ENCODE data around the gene NEMF.
"Not testable (repeated sequence)": the region's sequence is repeated elsewhere in the genome, so short reads cannot be mapped to it uniquely, and the experiment has no call there.

NEMF gene, protein sequence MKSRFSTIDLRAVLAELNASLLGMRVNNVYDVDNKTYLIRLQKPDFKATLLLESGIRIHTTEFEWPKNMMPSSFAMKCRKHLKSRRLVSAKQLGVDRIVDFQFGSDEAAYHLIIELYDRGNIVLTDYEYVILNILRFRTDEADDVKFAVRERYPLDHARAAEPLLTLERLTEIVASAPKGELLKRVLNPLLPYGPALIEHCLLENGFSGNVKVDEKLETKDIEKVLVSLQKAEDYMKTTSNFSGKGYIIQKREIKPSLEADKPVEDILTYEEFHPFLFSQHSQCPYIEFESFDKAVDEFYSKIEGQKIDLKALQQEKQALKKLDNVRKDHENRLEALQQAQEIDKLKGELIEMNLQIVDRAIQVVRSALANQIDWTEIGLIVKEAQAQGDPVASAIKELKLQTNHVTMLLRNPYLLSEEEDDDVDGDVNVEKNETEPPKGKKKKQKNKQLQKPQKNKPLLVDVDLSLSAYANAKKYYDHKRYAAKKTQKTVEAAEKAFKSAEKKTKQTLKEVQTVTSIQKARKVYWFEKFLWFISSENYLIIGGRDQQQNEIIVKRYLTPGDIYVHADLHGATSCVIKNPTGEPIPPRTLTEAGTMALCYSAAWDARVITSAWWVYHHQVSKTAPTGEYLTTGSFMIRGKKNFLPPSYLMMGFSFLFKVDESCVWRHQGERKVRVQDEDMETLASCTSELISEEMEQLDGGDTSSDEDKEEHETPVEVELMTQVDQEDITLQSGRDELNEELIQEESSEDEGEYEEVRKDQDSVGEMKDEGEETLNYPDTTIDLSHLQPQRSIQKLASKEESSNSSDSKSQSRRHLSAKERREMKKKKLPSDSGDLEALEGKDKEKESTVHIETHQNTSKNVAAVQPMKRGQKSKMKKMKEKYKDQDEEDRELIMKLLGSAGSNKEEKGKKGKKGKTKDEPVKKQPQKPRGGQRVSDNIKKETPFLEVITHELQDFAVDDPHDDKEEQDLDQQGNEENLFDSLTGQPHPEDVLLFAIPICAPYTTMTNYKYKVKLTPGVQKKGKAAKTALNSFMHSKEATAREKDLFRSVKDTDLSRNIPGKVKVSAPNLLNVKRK

DNA sequence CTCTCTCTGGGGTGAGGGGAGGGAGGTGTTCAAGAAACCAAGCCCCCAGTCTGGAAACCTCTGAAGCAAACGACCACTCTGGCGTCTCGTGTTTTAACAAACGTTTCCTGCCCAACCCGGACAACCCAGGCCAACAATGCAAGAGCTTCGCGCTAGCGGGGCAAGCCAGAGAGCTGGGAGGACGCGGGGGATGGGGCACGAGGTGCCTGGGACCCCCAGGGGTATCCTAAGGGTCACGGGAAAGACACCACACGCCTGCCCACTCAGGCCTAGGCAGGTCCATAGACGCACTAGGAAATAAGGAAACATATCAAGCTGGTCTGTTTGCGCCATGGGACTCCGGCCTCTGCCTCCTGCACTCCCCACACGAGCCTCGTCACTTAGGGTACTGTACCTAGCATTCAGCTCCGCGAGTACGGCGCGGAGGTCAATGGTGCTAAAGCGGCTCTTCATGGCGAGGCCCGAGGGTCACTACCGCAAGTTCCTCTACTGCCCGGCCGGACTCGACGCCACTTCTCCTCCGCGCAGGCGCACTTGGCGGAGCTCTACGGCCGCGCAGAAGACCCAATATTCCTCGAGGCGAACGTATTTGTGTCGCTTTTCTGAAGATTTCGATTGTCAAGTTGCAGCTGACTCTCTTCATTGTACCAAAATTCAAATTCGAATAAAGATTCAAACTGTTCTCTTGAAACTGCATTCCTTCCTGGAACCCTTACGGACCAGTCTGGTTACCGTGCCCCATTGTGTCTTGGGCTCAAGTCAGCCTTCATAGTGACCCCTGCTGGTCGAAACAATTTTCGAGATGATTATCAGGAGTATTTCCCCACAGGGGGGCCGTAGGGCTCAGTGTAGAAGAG, at the start of gene NEMF:
Gene NEMF, minus strand, starts transcription at position 488 of the 857 bp plus-strand sequence. Its CDS starts 35 bp downstream, at position 453.
- peak; percentile 73 for DNase-seq (ENCODE audit: low spot score)

DNA sequence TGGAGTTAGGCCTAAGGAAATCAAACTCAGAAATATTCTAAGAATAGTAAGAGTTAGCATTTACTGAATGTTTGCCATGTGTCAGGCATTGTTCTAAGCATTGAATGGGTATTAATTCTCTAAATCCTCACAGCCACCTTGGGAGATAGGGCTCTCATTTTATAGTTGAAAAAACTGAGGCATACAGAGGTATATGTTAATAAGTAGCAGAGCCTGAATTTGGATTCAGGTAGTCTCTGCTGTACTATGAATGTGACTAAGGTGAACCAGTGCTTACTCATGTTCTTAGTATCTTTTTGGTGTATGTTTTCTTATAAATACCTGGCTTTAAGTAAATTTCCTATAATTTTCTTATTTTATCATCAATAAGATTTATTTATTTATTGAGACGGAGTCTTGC, 48.4 kb upstream of the NEMF start:
- no peak for DNase-seq (ENCODE audit: low spot score)

DNA sequence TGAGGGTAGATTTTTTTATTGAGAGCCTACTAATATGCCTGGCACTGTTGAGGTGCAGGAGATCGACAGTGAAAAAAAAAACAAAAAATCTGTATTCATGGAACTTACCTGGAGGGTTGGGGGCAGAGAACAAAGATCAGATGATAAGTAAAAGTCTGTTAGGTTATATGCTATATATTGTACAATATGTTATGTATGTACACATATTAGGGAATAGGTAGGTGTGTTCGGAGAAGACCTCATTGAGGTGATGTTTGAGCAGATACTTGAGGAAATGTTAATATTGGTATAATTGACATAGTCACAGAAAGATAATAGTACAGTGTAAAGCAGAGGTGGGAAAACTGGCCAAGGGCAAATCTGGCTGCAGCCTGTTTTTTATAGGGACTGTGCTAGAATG, 45.9 kb upstream of the NEMF start:
- no peak for DNase-seq (ENCODE audit: low spot score)

DNA sequence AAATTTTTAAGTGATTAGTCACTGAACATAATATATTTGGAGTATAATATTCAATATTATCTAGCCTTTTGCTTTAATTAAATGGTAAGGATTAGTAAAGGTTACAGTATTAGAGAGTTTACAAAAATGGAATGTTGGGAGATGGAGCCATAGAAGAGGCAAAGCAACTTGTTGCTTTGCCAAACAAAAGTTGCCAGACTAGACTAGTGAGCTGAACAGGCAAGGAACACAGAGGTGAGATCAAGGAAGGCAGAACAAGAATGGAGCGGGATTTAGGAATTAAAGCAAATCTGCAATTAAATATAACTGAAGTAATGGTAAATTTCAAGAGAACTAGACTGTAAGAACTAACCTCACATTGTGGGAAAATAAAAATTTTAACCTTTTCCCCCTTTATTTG, 45.4 kb upstream of the NEMF start:
- DNase-seq (ENCODE audit: low spot score): no peak

DNA sequence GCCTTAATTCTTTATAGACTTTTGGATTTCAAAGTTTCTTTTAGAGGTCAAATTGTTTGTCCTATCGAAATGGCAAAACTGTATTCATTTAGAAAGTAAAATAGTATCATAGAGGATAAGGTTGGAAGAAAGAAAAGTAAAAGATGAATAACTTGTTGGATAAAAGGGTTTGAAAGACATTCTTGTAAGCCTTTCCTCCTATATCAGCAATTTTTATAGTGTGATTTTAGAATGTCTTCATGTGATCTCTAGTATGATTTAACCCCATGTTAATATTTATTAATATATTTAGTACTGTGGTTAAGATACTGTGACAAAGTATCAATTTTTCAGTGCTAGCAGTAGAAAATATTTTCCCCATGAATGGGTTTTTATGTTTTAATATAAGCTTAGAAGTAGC, 44.8 kb upstream of the NEMF start:
- no peak for DNase-seq (ENCODE audit: low spot score)

DNA sequence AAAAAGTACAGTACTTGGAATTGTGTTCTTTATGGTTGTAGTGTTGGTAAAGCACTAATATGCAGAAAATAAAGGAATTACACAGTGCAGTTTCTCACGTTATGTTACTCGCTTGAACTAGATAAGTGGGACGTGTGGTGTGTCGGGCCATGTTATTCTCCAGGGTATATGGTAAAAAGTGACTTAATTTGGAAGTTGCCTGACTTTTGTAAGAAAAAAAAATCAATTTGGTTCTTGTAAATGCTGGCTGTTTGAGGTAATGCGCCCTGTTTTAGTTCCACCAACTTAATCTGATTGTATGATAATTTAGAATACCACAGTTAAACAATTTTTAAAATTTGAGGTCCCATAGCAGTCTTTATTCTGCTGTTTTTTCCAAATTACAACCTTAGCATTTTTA, 44.4 kb upstream of the NEMF start:
- DNase-seq (ENCODE audit: low spot score): no peak

DNA sequence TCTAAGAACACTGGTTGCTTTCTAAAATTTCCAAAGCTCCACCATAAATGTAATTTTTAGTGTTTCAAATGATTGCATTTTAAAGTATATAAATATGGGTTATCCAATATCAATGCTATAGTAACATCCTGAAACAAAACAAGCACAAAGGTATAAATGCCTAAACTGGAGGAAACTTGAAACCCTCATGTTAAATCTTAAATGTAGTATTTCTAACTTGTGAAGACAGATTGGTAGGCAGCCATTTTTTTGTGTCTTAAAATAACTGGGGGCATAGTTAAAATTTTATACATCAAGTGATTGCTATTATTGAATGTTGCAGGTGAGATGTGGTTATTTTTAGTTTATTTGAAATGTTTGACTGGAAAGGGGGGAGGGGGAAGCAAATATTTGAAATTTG, 43.7 kb upstream of the NEMF start:
- not testable (repeated sequence) for DNase-seq (ENCODE audit: low spot score)

DNA sequence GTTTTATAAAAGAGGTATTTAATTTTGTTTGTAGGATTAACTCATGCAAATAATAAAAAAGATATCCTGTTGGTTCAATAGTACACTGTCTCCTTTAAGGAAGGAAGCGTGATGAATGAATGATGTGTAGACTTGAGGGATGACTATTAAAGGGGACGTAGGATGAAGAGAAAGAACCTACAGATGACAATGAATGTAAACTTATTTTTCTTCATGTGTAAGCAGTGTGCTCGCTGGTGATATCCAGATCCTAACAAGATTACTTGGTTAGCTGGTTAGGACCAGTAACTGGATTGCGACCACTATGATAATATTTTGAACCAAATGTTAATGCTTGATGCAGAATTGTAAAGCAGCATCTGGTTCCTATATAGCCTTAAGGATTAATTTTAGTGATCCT, 42.9 kb upstream of the NEMF start:
- DNase-seq (ENCODE audit: low spot score): no peak

DNA sequence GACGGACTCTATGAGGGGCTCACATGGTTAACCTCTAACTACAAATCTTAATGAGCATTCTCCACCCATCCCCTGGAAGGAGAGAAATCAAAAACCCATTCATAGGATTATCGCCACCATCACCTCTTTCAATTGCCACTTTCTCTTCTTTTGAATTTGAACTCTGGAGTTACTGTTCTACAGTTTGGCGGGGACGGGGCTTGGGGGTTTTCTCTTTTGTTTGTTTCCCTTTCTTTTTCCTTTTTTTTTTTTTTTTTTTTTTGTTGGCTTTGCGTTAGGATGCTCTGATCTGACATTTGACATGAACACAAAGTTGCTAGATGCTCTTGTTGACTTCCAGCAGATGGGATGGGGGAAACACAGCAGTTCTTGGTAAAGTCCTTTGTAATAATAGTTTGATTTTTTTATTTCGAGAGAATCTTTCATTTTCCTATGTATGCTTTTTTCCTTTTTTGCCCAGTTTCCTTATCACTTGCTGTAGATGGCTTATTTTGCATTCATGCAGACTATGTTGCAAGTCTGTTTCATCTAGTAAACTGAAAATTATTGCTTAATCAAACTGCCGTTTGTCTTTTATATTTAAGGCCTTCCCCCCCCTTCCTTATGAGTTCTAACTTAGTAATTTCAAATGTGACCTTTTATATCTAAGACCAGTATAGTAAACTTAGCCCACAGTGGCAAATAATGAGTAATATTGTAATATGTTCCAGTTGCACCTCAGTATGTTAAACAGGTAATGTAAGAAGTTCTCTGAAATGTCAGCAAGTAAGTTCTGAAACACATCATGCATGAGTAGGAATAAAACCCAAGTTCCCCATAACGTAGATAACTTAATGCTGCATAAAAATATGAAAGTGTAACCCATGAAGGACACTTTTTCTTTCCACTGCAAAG, 41.9 kb upstream of the NEMF start:
- not testable (repeated sequence) for DNase-seq (ENCODE audit: low spot score)

DNA sequence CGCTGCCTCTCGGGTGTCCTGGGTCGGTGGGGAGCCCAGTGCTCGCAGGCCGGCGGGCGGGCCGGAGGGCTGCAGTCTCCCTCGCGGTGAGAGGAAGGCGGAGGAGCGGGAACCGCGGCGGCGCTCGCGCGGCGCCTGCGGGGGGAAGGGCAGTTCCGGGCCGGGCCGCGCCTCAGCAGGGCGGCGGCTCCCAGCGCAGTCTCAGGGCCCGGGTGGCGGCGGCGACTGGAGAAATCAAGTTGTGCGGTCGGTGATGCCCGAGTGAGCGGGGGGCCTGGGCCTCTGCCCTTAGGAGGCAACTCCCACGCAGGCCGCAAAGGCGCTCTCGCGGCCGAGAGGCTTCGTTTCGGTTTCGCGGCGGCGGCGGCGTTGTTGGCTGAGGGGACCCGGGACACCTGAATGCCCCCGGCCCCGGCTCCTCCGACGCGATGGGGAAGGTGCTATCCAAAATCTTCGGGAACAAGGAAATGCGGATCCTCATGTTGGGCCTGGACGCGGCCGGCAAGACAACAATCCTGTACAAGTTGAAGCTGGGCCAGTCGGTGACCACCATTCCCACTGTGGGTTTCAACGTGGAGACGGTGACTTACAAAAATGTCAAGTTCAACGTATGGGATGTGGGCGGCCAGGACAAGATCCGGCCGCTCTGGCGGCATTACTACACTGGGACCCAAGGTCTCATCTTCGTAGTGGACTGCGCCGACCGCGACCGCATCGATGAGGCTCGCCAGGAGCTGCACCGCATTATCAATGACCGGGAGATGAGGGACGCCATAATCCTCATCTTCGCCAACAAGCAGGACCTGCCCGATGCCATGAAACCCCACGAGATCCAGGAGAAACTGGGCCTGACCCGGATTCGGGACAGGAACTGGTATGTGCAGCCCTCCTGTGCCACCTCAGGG, 41.0 kb upstream of the NEMF start:
- peak; percentile 65 for DNase-seq (ENCODE audit: low spot score)

DNA sequence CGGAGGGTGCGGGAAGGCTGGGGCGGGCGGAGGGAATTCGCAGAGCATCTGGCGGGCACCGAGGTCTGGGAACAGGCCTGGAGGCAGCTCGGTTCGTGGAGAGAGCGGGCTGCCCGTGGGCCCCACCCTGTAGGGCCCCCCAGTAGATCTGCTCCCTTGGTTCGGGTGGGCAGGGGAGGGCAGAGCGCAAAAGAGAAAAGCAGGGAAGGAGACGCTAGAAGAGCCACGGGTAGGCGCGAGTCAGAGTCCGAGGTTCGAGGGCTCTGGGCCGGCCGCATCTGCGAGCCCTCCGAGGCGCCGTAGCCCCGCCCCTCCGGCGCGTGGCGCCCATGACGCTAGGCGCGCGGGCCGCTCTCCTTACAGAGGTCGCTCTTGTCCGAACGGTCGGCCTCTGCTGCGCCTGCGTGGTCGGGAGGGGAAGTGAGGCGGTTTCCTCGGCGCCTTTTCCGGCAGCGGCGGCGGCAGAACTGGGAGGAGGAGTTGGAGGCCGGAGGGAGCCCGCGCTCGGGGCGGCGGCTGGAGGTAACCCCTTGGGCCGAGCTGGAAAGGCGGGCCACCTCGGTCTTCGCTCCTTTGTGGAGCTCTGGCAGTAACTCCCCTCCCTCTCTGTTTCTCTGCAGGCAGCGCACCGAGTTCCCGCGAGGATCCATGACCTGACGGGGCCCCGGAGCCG, 40.2 kb upstream of the NEMF start, which contains the start of gene ARF6:
Gene ARF6, plus strand, starts transcription at position 447 of the 673 bp plus-strand sequence. CDS start 655 bp downstream, outside the sequence.
- peak; percentile 96 for DNase-seq (ENCODE audit: low spot score)

DNA sequence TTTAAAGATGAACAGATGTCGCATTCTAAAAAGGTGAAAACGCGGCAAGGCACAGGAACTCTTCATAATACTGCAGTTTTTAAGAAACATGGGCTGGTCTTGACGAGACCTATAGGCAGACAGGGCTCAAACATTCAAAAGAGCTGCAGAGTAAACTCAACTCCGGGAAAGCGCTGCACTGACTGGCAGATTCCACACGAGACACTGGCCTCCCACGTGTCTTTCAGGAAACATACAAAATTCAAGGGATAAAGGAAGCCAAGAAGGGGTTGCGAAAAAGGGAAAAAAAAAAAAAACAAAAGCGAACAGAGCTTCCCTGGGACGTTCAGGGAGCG, 39.7 kb upstream of the NEMF start:
- peak; percentile 85 for DNase-seq (ENCODE audit: low spot score)

DNA sequence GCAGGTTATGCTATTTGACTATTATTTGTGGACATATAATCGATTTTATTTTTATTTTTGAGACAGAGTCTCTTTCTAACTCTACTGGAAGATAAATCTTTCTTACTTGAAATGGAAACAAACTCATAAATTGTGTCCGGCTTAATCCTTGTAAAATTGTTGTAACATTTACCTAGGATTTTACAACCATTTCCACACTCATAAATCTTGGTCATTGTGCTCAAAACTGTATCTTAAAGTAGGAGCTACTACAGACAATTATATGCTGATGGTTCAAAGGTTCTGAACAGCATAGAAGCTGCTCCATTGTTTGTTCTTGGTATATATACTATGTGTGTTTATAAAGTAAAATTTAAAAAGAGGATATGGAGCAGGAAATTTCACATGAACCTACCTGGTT, 35.7 kb upstream of the NEMF start:
- DNase-seq (ENCODE audit: low spot score): no peak

DNA sequence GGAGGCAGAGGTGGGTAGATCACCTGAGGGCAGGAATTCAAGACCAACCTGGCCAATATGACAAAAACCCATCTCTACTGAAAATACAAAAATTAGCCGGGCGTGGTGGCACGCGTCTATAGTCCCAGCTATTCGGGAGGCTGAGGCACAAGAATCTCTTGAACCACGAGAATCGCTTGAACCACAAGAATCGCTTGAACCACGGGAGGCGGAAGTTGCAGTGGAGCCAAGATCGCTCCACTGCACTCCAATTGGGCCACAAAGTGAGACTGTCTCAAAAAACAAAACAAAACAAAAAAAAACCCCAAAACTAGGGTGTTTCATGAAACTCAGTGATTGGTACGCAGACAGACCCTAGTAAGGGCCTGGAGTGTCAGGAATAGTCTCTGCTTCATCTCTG, 33.9 kb upstream of the NEMF start:
- no peak for DNase-seq (ENCODE audit: low spot score)

DNA sequence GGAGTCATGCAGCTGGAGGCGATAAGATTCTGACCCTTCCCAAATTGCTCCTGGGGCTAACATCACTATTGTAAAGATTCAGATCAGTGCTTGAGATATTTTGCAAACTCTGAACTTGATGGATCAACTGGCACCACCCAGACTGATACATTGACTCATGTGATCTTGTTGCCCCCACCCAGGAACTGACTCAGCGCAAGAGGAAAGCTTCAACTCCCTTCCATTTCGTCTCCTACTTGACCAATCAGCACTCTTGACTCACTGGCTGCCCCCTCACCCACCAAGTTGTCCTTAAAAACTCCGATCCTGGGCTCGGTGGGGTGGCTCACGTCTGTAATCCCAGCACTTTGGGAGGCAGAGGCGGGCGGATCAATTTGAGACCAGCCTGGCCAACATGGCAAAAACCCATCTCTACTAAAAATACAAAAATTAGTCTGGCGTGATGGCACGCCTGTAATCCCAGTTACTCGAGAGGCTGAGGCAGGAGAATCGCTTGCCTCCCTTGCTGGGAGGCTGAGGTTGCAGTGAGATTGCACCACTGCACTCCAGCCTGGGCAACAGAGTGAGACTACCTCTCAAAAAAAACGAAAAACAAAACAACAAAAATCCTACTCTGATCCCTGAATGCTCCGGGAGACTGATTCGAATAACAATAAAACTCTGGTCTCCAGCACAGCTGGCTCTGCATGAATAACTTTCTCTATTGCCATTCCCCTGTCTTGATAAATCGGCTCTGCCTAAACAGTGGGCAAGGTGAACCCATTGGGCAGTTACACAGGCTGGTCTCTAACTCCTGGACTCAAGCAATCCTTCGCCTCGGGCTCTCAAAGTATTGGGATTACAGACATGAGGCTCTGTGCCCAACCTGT, 30.5 kb upstream of the NEMF start:
- no peak for DNase-seq (ENCODE audit: low spot score)

DNA sequence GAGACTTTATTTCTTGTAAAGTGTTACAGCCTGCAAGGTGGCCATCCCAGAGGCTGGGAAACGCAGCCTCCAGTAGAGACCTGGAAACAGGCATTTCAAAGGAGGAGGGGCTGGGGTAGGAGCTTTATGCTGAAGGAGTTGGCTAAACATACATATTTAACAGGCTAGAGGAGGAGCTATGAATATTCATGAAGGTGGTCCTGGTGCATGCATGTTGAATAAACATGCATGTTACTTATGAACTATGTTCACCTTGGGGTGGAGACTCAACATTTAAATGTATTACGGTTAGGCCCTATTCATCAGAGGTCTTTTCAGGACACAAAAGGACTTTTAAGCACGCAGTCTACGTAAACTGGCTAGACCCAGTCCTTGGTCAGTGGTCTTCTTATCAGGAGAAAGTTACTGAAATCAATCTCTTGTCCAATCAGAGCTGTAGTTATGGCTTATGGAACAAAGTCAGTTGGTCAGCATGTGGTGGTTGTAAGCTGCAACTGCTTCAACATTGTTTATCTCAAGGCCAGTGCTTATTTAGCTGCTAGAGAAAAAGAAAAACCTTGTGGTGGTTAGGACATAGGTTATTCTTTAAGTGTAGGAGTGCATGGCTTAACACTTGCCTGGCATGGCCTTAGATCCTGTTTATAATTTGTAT, 28.9 kb upstream of the NEMF start:
- no peak for DNase-seq (ENCODE audit: low spot score)

DNA sequence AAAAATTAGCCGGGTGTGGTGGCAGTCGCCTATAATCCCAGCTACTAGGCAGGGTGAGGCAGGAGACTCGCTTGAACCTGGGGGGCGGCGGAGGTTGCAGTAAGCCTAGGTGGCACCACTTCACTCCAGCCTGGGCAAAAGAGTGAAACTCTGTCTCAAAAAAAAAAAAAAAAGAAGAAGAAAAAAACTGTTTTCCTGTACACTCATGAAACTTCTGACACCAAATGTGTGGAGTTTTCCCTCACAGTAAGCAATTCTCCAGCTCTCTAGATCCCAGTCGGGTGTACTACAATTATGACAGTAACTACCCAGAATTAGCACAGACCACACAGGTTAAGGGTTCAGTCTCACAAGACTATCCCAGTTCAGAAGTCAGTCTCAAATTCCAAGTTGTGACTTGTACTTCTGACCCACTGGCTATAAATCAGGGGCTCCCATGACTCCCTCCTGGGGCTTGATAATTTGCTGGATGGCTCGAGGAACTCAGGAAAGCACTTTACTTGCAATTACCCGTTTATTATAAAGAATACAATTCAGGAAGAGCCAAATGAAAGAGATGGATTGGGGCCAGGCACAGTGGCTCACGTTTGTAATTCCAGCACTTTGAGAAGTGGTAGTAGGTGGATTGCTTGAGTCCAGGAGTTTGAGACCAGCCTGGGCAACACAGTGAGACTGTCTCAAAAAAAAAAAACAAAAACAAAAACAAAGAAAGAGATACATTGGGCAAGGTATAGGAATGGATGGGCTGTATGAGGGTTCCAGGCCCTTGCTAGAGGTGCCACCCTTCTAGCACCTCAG, 27.9 kb upstream of the NEMF start:
- DNase-seq (ENCODE audit: low spot score): no peak
